Retina (tissue), 1 donor: ENCODE measurements around the gene MGMT.

Experiments used
- DNase-seq: peaks from one replicate; pipeline ENCODE4 v3.0.0-alpha.2; 2016

Gene MGMT

GRCh38 chr10:129744134-129745111, 277.4 kb downstream of the MGMT start:
- no peak for DNase-seq

- DNase-seq = no peak
Measured at GRCh38 chr10:129745186-129745750, 278.2 kb downstream of the MGMT start.

- no peak for DNase-seq
Measured at GRCh38 chr10:129754211-129755050, 287.4 kb downstream of the MGMT start.

GRCh38 chr10:129755158-129755591, 288.1 kb downstream of the MGMT start:
- no peak for DNase-seq

GRCh38 chr10:129755621-129756020, 288.6 kb downstream of the MGMT start:
- DNase-seq = no peak

GRCh38 chr10:129756912-129757901, 290.2 kb downstream of the MGMT start:
- no peak for DNase-seq

- DNase-seq = no peak
Measured at GRCh38 chr10:129758207-129759021, 291.4 kb downstream of the MGMT start.

- DNase-seq = no peak
Measured at GRCh38 chr10:129759214-129760002, 292.4 kb downstream of the MGMT start.

GRCh38 chr10:129760003-129760315, 292.9 kb downstream of the MGMT start:
- DNase-seq = no peak

GRCh38 chr10:129760416-129760815, 293.4 kb downstream of the MGMT start:
- DNase-seq = no peak

- DNase-seq = no peak
Measured at GRCh38 chr10:129761197-129761972, 294.3 kb downstream of the MGMT start.

- peak; percentile 36 for DNase-seq
Measured at GRCh38 chr10:129761981-129762956, 295.2 kb downstream of the MGMT start.

GRCh38 chr10:129764011-129764900, 297.2 kb downstream of the MGMT start:
- DNase-seq = no peak

GRCh38 chr10:129764901-129765663, 298.0 kb downstream of the MGMT start:
- no peak for DNase-seq

- no peak for DNase-seq
Measured at GRCh38 chr10:129765664-129766550, 298.9 kb downstream of the MGMT start.
